GM21529 (cell line): ENCODE results near the gene KIAA2012.

ENCODE experiments used
- ATAC-seq: cut with Tn5 transposase; IDR thresholded peaks from one replicate; pipeline ENCODE4 v1.9.1; 2021; ENCODE audit not compliant: unreplicated experiment

Gene KIAA2012

DNA sequence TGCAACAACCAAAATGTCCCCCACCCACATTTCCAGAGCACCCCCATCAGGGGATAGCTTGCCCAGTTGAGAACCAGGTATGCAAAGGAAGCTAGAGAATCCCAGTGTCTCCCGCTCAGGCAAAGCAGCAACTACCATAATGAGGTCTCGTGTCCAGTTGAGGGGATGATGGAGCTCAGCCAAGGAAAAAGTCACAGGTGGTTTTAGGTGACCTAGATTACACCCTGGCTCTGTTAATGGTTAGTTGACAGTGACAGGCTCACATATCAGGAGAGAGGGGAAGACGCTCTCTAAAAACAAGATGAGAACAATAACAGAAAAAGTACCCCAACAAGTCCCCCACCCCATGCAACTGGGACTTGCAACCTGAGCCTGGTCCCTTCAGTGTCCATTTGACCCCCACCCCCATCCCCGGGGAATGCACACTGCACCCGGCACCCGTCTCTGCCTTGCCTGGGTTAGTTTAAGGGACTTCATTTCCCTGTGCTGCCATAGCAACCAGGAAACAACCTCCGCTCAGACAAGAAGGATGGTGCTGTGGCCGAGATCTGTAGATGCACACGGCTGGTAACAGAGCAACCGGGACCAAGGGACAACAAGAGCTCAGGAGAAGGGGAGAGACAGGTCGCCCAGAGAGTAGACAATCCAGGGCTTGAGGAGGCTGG, at the start of gene KIAA2012:
TSS of gene KIAA2012 (plus strand) at position 519 of the 665 bp plus-strand sequence. CDS start 373 bp downstream, outside the sequence.
- no peak for ATAC-seq

DNA sequence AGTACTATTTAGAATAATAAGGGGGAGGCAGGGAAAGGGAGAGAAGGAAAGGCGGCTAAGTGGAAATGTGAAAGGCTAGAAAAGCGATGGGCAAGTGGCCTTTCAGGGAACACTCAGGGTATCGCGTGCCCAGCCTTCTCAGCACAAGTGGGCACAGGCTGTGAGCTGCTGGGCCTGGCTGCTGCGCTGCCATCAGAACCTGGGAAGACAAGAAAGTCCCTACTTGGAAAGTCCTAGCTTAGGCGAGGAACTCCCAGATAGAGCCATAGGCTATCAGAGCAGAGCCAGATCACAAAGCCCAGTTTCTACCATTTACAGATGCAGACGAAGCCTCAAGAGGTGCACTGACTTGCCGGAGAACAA, 49.2 kb upstream of the KIAA2012 start:
- ATAC-seq: no peak

DNA sequence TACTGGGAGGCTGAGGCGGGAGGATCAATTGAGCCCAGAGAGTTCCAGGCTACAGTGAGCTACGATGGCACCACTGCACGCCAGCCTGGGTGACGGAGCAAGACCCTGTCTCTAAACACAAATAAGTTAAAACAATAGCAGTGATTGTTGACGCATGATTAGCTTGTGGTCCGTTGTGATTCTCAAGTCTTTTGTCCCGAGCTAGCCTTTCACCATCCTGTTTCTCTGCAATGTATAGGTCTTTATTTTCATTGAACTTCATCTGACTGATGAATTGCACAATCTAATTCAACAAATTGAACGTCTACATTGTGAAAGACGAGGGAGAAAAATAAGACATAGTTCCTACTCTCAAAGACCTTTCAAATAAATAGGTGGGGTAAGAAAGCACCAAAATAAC, 48.2 kb upstream of the KIAA2012 start:
- no peak for ATAC-seq

DNA sequence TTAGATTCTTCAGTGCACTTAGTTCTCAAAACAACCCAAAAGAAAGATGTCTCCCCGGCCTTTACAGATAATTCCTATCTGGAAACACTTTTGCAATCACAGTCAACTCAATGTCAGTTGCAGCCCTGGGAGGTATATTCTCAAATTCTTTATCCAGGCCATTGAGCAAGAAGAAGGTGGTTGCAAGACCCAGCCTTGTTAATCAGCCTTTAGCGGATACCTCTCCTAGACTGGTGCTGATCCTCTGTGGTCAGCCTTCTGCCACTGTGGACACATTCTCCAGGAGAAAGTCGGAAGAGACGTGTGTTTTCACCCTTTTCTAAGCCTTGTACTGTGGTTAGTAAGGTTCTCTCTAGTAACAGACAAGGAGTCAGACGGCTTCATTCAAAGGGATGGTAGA, 47.2 kb upstream of the KIAA2012 start:
- ATAC-seq: no peak

DNA sequence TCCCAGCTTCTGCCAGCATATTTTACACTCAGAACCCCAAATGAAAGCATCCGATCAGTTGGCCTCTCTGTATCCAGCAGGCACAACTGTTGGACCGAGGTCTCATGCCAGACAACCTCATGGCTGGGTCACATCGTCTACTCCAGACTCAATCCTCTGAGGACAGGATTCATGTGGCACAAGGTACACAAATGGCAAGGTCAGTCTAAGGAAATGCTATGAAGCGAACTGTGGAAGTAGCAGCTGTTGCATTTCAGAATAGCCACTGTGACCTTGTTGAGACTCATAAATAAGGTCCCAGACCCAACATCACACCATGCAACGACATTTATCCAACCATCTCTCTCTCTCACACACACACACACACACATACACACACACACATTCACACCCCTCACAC, 46.5 kb upstream of the KIAA2012 start:
- ATAC-seq: no peak

DNA sequence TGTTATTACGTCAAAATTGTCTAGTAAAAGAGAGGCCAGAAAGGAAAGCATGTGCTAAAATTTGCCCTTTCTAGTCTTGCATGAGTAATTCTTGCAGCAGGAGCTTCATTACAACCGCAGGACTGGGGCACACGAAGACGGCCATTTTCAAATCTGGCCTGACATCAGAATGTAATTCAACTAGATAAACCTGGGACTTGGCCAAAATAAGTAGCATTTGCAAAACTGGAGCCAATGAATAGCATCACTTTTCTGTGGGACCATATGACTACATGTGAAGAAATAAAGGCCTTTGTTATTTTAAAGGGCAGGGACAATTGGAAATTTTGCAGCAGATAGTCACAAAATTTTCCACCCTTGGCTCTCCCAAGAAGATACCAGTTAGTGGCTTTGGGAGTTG, 42.4 kb upstream of the KIAA2012 start:
- ATAC-seq: no peak

DNA sequence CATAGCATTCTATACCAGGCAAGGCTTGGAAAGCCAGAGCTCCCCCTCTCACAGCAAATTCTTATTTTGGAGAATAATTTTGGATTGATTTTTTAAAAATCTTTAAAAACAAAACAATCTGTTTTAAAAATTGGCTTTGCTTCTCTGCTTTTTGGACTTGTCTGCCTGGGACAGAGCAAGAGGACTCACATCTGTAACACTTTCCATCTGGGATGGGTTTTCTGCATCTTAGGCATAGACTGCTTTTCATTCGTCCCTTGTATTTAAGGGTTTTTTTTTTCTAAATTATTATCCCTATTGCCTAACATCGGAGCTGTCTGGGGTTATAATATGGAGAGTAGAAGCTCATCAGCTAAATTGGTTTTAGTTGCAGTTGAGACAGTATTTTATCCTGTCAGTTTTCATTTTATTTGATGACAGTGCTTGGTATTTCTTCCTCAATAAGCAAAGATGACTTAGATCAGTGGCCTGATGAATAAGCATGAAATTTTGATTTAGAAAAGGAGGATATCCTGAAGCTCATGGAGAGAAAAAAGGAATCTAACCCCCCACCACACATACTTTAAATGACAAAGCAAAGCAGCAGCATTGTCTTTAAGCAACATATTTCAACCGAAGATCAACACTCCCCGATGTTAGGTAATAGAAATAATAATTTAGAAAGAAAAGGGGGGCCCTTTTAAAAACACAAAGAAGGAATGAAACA, 41.7 kb upstream of the KIAA2012 start:
- no peak for ATAC-seq

DNA sequence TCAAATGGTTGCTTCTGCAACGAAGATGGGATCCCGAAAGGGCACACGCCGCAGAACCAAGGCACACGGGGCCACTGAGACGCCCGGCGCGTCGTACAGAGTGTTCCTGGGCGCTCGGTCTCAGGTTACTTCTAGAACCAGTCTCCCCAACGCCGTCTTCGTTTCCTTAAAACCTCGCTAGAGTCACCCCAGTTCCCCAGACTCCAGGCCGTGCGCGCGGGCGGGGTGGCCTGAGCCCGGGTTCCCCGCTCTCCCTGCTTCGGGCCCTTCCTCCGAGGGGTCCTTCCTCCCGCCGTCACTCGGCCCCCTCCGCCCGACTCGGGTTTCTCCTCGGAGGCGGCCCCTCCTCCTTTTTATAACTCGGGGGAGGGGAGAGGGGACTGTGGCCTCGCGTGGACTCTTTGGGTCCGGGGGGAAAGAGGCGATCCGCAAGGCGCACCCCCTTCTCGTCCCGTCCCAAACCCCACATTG, 40.2 kb upstream of the KIAA2012 start:
- peak; percentile 10 for ATAC-seq

DNA sequence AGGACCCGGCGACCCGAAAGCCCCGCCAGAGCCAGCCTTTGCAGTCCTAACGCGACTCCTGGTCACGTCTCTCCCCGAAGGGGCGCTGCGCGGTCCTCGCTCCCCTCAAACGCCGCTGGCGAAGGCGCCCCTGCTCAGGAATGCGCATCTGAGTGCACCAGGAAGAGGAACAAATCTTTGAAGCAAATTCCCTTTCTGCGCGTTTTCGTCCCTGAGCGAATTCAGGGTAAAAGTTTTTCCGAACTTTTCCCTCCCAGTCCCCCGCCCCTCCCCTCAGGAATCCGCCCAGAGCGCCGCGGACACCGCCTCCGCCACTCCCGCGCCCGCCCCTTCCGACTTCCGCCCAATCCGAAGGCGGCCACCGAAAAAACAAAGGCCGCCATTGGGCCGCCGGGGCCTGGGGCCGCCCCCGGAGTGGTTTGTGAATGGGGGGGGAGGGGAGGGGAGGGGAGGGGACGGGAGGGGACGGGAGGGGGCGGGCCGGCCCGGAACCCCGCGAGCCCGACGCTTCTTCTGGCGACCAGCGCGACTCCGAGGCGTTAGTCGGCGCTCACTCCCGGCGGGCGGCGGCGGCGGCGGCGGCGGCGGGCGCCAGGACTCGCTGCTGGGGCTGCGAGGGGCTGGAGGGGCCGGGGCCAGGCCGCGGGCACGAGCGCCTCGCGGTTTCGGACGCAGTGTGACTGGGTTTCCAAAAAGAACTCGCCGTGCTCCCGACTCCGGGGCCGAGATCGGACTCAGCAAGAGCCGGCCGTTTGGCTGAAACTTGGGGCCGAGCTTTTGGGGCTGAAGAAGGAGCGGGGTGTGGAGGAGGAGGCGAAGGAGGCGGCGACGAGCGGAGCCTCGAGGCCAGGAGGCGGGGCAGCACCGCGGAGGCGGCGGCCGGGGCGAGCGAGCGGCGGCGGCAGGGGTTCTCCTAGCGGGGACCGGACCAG, 39.5 kb upstream of the KIAA2012 start, which contains the start of gene FZD7:
TSS of gene FZD7 (plus strand) at position 539 of the 932 bp plus-strand sequence. CDS start 793 bp downstream, outside the sequence.
- peak; percentile 81 for ATAC-seq

DNA sequence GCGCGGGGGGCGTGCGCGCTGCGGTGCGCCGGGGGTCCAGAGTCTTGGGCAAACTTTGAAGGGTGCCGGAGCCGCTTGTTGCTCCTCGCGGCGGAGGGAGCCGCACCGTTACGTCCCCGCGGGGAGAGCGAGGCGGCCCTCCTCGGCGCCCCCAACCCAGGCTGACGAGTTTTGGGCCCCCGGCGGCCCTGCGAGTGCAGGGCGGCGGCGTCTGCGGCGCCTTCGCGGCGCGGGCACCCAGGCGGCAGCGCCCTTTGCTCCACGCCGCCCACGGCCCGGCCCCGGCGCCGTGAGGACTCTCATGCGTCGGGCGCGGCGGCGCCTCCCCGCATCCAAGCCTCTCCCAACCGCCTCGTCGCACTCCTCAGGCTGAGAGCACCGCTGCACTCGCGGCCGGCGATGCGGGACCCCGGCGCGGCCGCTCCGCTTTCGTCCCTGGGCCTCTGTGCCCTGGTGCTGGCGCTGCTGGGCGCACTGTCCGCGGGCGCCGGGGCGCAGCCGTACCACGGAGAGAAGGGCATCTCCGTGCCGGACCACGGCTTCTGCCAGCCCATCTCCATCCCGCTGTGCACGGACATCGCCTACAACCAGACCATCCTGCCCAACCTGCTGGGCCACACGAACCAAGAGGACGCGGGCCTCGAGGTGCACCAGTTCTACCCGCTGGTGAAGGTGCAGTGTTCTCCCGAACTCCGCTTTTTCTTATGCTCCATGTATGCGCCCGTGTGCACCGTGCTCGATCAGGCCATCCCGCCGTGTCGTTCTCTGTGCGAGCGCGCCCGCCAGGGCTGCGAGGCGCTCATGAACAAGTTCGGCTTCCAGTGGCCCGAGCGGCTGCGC, 38.6 kb upstream of the KIAA2012 start:
- ATAC-seq: peak; percentile 8

DNA sequence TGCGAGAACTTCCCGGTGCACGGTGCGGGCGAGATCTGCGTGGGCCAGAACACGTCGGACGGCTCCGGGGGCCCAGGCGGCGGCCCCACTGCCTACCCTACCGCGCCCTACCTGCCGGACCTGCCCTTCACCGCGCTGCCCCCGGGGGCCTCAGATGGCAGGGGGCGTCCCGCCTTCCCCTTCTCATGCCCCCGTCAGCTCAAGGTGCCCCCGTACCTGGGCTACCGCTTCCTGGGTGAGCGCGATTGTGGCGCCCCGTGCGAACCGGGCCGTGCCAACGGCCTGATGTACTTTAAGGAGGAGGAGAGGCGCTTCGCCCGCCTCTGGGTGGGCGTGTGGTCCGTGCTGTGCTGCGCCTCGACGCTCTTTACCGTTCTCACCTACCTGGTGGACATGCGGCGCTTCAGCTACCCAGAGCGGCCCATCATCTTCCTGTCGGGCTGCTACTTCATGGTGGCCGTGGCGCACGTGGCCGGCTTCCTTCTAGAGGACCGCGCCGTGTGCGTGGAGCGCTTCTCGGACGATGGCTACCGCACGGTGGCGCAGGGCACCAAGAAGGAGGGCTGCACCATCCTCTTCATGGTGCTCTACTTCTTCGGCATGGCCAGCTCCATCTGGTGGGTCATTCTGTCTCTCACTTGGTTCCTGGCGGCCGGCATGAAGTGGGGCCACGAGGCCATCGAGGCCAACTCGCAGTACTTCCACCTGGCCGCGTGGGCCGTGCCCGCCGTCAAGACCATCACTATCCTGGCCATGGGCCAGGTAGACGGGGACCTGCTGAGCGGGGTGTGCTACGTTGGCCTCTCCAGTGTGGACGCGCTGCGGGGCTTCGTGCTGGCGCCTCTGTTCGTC, 37.7 kb upstream of the KIAA2012 start:
- no peak for ATAC-seq

DNA sequence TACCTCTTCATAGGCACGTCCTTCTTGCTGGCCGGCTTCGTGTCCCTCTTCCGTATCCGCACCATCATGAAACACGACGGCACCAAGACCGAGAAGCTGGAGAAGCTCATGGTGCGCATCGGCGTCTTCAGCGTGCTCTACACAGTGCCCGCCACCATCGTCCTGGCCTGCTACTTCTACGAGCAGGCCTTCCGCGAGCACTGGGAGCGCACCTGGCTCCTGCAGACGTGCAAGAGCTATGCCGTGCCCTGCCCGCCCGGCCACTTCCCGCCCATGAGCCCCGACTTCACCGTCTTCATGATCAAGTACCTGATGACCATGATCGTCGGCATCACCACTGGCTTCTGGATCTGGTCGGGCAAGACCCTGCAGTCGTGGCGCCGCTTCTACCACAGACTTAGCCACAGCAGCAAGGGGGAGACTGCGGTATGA, 37.1 kb upstream of the KIAA2012 start:
- ATAC-seq: no peak

DNA sequence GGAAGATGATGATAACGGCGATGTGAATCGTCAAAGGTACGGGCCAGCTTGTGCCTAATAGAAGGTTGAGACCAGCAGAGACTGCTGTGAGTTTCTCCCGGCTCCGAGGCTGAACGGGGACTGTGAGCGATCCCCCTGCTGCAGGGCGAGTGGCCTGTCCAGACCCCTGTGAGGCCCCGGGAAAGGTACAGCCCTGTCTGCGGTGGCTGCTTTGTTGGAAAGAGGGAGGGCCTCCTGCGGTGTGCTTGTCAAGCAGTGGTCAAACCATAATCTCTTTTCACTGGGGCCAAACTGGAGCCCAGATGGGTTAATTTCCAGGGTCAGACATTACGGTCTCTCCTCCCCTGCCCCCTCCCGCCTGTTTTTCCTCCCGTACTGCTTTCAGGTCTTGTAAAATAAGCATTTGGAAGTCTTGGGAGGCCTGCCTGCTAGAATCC, 36.4 kb upstream of the KIAA2012 start:
- ATAC-seq: no peak

DNA sequence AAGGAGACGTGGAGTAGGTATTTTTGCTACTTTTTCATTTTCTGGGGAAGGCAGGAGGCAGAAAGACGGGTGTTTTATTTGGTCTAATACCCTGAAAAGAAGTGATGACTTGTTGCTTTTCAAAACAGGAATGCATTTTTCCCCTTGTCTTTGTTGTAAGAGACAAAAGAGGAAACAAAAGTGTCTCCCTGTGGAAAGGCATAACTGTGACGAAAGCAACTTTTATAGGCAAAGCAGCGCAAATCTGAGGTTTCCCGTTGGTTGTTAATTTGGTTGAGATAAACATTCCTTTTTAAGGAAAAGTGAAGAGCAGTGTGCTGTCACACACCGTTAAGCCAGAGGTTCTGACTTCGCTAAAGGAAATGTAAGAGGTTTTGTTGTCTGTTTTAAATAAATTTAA, 36.0 kb upstream of the KIAA2012 start:
- no peak for ATAC-seq

DNA sequence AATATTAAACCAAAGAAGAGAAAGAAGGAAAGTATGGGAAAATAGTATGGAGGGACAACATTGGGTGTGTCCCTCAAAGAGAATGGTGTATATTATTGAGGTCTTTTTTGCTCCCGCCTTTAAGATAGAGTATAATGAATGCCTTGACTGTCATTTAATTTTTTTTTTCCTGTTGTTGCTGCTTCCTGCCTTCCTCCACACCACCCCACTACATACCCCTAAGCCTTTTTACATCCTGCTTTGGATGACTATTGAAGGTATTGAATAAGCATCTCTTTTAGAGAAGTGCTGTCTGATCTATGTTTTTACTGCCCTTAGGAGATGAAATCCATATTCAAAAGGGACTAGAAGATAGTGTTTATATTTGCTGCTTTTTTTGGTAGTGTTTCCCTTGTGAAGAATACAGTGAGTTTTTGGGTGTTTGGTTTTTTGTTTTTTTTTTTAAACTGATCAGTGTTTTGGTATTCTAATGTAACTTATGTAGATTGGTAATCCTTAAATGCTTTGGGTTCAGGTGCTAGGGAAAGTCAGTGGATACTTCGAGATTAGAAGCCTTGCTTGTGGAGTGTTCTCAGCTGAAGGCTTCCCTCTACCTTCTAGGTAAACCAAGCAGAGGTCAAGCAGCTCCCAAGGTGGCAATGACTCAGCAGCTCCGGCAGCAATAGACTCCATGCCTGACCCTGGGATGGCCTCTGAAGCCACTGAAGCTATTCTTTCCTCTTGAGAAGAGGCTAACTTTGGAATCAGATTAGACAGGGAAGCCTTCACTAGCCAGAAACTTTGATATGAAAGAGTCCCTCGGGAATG, 34.4 kb upstream of the KIAA2012 start:
- no peak for ATAC-seq

DNA sequence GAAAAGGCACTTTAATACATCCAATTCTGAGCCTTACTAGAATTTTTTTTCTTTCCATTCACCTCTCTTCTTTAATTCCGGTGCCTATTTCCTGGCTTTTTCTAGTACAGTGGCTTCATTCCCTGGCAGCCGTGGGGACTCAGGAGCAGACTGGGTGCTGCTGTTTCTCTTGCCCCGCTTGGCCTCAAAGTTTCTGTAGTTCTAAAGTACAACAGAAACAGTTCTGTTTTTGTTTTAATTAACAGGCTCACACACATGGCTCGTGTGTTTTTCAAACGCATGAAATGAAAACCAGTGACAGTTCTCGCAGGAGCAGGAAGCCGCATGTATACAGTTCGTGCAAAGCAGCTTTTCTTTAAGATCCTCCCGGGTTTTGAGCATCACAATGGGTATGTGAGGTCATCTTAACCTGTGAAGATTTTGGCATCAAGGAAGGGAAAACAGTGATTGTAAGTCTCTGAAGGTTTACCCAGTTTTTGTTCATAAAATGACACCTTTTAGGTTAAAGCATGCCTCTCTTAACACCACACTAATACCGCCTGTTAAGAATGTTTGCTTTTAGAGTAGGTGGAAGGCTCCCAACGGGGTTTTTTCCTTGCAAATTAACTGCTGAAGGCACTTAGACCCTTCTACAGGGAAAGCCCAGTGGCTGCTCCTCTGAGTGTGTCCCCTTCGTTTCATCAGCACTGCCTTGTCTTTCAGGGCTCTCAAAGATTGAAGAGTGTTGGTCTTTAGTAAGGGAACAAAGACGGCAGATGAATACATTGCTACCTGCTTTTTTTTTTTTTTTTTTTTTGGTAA, 33.6 kb upstream of the KIAA2012 start:
- no peak for ATAC-seq

DNA sequence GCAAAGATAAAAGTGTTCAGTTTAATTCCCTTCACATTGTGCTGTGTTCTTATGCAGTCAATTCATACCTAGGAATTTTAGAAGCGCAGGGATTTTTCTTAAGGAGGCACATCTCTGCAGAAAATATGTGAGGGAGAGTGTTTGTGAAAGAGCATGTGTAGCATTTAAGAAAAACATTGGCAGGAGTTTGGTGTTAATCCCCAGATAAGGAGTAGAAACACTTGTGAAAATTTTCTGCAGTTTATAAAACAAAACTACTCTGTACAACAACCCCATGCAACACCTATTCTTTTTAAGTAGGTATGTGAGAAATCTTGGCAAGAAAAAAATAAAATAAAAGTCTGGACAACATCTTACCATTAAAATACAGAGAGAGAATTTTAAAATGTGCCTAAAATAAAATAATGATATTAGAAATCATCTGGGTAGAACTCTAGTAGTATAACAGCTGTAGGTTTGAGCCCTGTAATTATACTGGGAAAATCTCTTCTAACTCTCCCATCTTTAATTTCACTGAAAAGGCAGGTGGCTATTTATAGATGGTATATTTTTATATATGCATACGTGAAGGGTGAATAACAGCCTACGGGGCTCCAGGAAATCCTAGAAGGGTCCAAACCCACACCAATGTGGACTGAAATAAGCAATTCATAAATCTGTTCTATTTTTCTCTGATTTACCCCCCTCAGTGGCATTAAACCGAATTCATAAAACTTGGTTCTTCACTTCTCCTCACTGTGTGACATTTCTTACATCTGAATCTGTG, 32.8 kb upstream of the KIAA2012 start:
- ATAC-seq: no peak
